HCT116 (cell line): ENCODE measurements around the gene DIPK1B. TPM values are rescaled to one million over a fixed set of nuclear protein-coding genes. Genes with fewer than 3 reads are reported as not detected.

Source experiments
- ATAC-seq: fragments of 200-7000 bp; cut with Tn5 transposase; 2 replicates; pipeline ENCODE4 v1.9.1; 2020; ENCODE audit warnings: mild to moderate bottlenecking, moderate library complexity
- BruUV-seq: library from RNA; stranded (reverse); fragments of 400-500 nt; replicated peaks from 2 replicates; lab custom pipeline; 2021; lab: Mats Ljungman, UMichigan
- CTCF ChIA-PET: fragments of 300-600 bp; sonication (Branson Sonifier 250); formaldehyde crosslinking; loops from one replicate; lab custom pipeline; 2021; ENCODE audit warnings: antibody characterized with exemption; lab: Charles Lee
- POLR2A ChIA-PET: fragments of 300-600, 350-600 bp; sonication (Branson Sonifier 250); formaldehyde crosslinking; loops from one replicate; lab custom pipeline; 2021; ENCODE audit warnings: antibody characterized with exemption; lab: Charles Lee
- RAD21 ChIA-PET, 2 experiments: fragments of 300-600 bp; sonication (Branson Sonifier 250); formaldehyde crosslinking; loops; one replicate each; lab custom pipeline; 2023; ENCODE audit warnings: low total read pairs in 2 of 2; ENCODE audit not compliant: uncharacterized antibody in 2 of 2, unreplicated experiment in 2 of 2, low non-redundant PET in 1 of 2; lab: Charles Lee
- DNase-seq: peaks from one replicate; pipeline ENCODE4 v3.0.0-alpha.2; 2010; ENCODE audit warnings: low read depth, low spot score
- H2AFZ ChIP-seq: fragments of 200-600 bp; shearing (Covaris generic), sonication (generic); 2 replicates; pipeline ENCODE4 v1.6.1; 2017; ENCODE audit warnings: low read depth, mixed run types, mixed read lengths, antibody characterized with exemption, low read length; ENCODE audit not compliant: poor library complexity, severe bottlenecking
- H3K27ac ChIP-seq: 2 replicates; pipeline ENCODE4 v1.5.1; 2012; ENCODE audit warnings: low read depth, low read length
- H3K27me3 ChIP-seq: fragments of 200-600 bp; sonication (generic); 2 replicates; pipeline ENCODE4 v1.6.1; 2016; ENCODE audit warnings: mixed run types, low read length, mixed read lengths; ENCODE audit not compliant: insufficient read depth
- H3K36me3 ChIP-seq, 2 experiments: fragments of 200-500 bp in 1 of 2; fragments of 200-600 bp in 1 of 2; sonication (Bioruptor generic) in 1 of 2; sonication (generic) in 1 of 2; 2 replicates each; pipeline versions ENCODE4 v1.5.1 to v1.6.1; 2014 to 2016; ENCODE audit warnings: low read length in 2 of 2, inconsistent platforms in 1 of 2, mixed read lengths in 1 of 2, mixed run types in 1 of 2; ENCODE audit not compliant: insufficient read depth in 2 of 2, control insufficient read depth in 1 of 2
- H3K4me1 ChIP-seq, 2 experiments: fragments of 200-600 bp in 1 of 2; sonication (generic) in 1 of 2; 2 replicates each; pipeline versions ENCODE4 v1.5.1 to v1.6.1; 2012 to 2017; ENCODE audit warnings: low read length in 2 of 2, inconsistent platforms in 1 of 2, mild to moderate bottlenecking in 1 of 2, mixed read lengths in 1 of 2, mixed run types in 1 of 2, moderate library complexity in 1 of 2; ENCODE audit not compliant: insufficient read depth in 2 of 2, control insufficient read depth in 1 of 2
- H3K4me2 ChIP-seq: fragments of 200-600 bp; sonication (generic); 2 replicates; pipeline ENCODE4 v1.6.1; 2017; ENCODE audit warnings: mixed run types, low read length, mixed read lengths
- H3K4me3 ChIP-seq, 2 experiments: fragments of 200-600 bp in 1 of 2; sonication (generic) in 1 of 2; replicated peaks in 1 of 2; 2 replicates each; pipeline ENCODE4 v1.5.1; 2011 to 2016; ENCODE audit warnings: low read length in 2 of 2, control low read depth in 1 of 2, low read depth in 1 of 2, mild to moderate bottlenecking in 1 of 2, mixed read lengths in 1 of 2, mixed run types in 1 of 2
- H3K79me2 ChIP-seq: fragments of 200-600 bp; sonication (generic); 2 replicates; pipeline ENCODE4 v1.6.1; 2017; ENCODE audit warnings: mild to moderate bottlenecking, mixed run types, low read length, moderate library complexity, mixed read lengths; ENCODE audit not compliant: insufficient read depth
- H3K9ac ChIP-seq: fragments of 200-600 bp; sonication (generic); 2 replicates; pipeline ENCODE4 v1.6.1; 2016; ENCODE audit warnings: low read length, mixed read lengths
- H3K9me2 ChIP-seq: fragments of 200-600 bp; sonication (generic), shearing (Covaris generic); 2 replicates; pipeline ENCODE4 v1.6.1; 2017; ENCODE audit warnings: mixed run types, mild to moderate bottlenecking, moderate library complexity; ENCODE audit not compliant: insufficient read depth
- H3K9me3 ChIP-seq, 2 experiments: fragments of 200-500 bp in 1 of 2; fragments of 200-600 bp in 1 of 2; sonication (Bioruptor generic) in 1 of 2; sonication (generic) in 1 of 2; 2 replicates each; pipeline ENCODE4 v1.6.1; 2014 to 2017; ENCODE audit warnings: low read length in 2 of 2, mixed read lengths in 2 of 2, inconsistent platforms in 1 of 2, low read depth in 1 of 2, mild to moderate bottlenecking in 1 of 2, mixed run types in 1 of 2, moderate library complexity in 1 of 2; ENCODE audit not compliant: control insufficient read depth in 1 of 2, insufficient read depth in 1 of 2
- H4K20me1 ChIP-seq: fragments of 200-600 bp; sonication (generic), shearing (Covaris generic); 2 replicates; pipeline ENCODE4 v1.6.1; 2017; ENCODE audit warnings: mixed run types, mild to moderate bottlenecking, moderate library complexity; ENCODE audit not compliant: insufficient read depth
- CBX3 ChIP-seq: IDR thresholded peaks from 2 replicates; pipeline ENCODE4 v1.6.1; 2012; ENCODE audit warnings: low read depth
- CEBPB ChIP-seq: IDR thresholded peaks from 2 replicates; pipeline ENCODE4 v1.6.1; 2012; ENCODE audit warnings: low read depth
- EGR1 ChIP-seq: IDR thresholded peaks from 2 replicates; pipeline ENCODE4 v1.6.1; 2012; ENCODE audit warnings: low read depth
- ELF1 ChIP-seq: IDR thresholded peaks from 2 replicates; pipeline ENCODE4 v1.6.1; 2012; ENCODE audit warnings: low read depth, borderline replicate concordance
- EZH2 ChIP-seq: fragments of 200-600 bp; sonication (generic); IDR thresholded peaks from 2 replicates; pipeline ENCODE4 v1.6.1; 2017; ENCODE audit warnings: antibody characterized with exemption, mixed run types
- EZH2phosphoT487 ChIP-seq: fragments of 200-600 bp; IDR thresholded peaks from 2 replicates; pipeline ENCODE4 v1.6.1; 2018; ENCODE audit warnings: antibody characterized with exemption, borderline replicate concordance
- FOSL1 ChIP-seq: IDR thresholded peaks from 2 replicates; pipeline ENCODE4 v1.6.1; 2012; ENCODE audit warnings: low read depth
- JUND ChIP-seq: IDR thresholded peaks from 2 replicates; pipeline ENCODE4 v1.6.1; 2012
- POLR2AphosphoS5 ChIP-seq: IDR thresholded peaks from 2 replicates; pipeline ENCODE4 v1.6.1; 2011; ENCODE audit warnings: mild to moderate bottlenecking, low read depth, low read length, moderate library complexity
- RAD21 ChIP-seq: IDR thresholded peaks from 2 replicates; pipeline ENCODE4 v1.6.1; 2012; ENCODE audit warnings: low read depth, mild to moderate bottlenecking
- SIN3A ChIP-seq: IDR thresholded peaks from 2 replicates; pipeline ENCODE4 v1.6.1; 2012; ENCODE audit warnings: low read depth
- SP1 ChIP-seq: IDR thresholded peaks from 2 replicates; pipeline ENCODE4 v1.6.1; 2012; ENCODE audit warnings: low read depth
- SRF ChIP-seq: IDR thresholded peaks from 2 replicates; pipeline ENCODE4 v1.6.1; 2012; ENCODE audit warnings: low read depth
- TCF7L2 ChIP-seq: IDR thresholded peaks from 2 replicates; pipeline ENCODE4 v1.7.0; 2011; ENCODE audit warnings: borderline replicate concordance, inconsistent platforms; ENCODE audit not compliant: insufficient read depth, insufficient read length; ENCODE audit errors: extremely low read depth
- ZFX ChIP-seq: fragments of 450-650 bp; IDR thresholded peaks from 2 replicates; pipeline ENCODE4 v1.6.1; 2017
- intact Hi-C: fragments of 100-400 bp; cut with micrococcal nuclease; formaldehyde crosslinking; loops from 2 replicates; pipeline ENCODE4 v1.10.0; 2022
- total RNA-seq: library from RNA; stranded (reverse); gene quantifications from one replicate; pipeline ENCODE4 v1.2.1, GENCODE V29; 2021; ENCODE audit not compliant: unreplicated experiment
- TF ChIP-seq, protein P1 (sequence below): IDR thresholded peaks from 2 replicates; pipeline ENCODE4 v1.6.1; 2012
- TF ChIP-seq, protein P2 (sequence below): IDR thresholded peaks from 2 replicates; pipeline ENCODE4 v1.6.1; 2012
- TF ChIP-seq, protein P3 (sequence below): IDR thresholded peaks from 2 replicates; pipeline ENCODE4 v1.6.1; 2011; ENCODE audit warnings: mild to moderate bottlenecking, low read length, moderate library complexity; ENCODE audit not compliant: insufficient replicate concordance; ENCODE audit errors: extremely low read depth

The DIPK1B gene
- total RNA-seq, 1 experiment from 2014 or later: 15.6 TPM

DNA sequence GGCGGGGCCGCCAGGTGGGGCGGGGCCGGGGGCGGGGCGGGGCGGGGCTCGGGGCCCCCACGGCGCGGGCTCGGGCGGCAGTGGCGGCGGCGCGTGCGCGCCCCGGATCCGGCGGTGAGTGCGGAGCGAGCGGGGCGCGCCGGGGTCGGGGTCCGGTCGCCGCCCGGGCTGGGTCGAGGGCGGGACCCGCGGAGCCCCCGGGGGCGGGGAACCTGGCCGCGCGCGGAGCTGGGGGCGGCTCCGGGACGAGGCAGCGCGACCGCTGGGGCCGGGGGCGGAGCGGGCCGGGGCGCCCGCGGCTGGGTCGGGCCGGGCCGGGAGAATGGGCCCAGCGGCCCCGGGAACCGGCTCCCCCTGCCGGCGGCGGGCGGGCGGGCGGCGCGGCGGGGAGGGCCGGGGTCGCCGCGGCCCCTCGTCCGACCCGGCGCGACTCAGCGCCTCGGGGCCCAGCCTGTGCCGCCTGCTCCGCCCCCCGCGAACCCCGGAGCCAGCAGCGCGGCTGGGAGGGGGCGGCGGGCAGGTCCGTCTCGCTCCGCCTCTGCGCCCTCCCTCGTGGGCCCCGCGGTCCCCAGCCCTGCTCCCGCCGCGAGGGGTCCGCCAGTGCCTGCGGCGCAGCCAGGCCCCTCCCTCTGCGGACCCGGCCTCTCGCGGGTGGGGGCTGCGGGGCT, 46.5 kb upstream of the DIPK1B start:
- ATAC-seq (peak; percentile 67), DNase-seq (no peak)
- H3K27ac ChIP-seq: peak overlapping the region; percentile 59; the same call in 1 of the 2 replicates
- peak overlapping the region; percentile 80 for H3K4me2 ChIP-seq
- H3K27me3 ChIP-seq: no peaks in the 10 kb centered on the region
- H3K36me3 ChIP-seq: no peaks in the 10 kb centered on the region
- TF ChIP-seq RAD21 (no peak), POLR2AphosphoS5 (peak; percentile 31; the same call in 1 of the 2 replicates), CBX3 (no peak), EGR1 (no peak), ZFX (no peak)
- H3K79me2 ChIP-seq: no peaks in the 10 kb centered on the region
- POLR2A ChIA-PET: no interaction called here
- CTCF ChIA-PET: no interaction called here
- H4K20me1 ChIP-seq: no peaks in the 10 kb centered on the region
- no peaks in the 10 kb centered on the region for H3K9me2 ChIP-seq
- RAD21 ChIA-PET: no interaction called here
- no TSS peak for BruUV-seq
- H3K4me1 ChIP-seq: peaks cover 0 to 25% of the 10 kb centered on the region in 2 experiments; a peak in 2 of 4 replicates
- peak overlapping the region; percentile 40 to 57 for H3K4me3 ChIP-seq
- no peak overlapping the region for H2AFZ ChIP-seq
- intact Hi-C loops: no loop called here
- peak overlapping the region; percentile 61 for H3K9ac ChIP-seq
- H3K9me3 ChIP-seq: no peaks in the 10 kb centered on the region

DNA sequence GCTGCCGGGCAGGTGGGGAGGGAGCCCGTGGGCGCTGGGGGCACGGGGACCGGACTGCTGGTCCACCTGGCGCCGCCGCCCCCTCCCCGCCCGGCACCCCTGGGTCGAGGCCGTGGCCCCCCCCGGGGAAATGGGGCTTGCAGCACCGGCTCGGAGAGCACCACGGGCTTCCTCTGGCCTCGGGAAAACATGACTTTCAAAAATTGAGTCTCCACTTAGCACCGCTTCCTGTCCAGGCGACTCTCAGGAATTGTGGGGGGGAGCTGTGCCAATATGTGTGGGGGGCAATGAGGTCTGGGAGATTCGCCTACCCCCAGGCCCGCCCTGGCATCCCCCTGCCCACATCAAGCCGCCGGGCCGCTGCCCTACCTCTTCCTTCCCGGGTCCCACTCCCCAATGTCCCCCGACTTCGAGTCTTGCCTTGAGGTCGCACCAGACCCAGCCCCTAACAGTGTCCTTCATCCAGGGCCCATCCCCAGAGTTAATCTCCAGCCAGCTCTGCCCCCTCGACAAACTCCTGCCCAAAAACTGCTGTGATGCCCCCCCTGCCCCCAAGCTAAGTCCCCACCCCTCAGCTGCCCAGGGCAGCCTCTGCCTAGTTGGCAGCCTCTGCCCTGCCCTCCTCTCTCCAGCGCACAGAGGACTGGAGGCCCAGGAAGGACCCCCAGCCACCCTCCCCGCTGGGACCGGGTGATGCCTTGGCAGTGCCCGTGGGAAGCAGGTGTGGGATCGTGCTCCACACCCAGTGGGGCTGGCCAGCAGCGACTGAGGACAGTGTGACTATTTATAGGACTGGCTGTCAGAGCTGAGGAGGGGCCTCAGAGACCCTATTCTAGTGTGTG, 45.8 kb upstream of the DIPK1B start:
- RAD21 ChIA-PET: no interaction called here
- BruUV-seq: TSS peak; percentile 55
- no peaks in the 10 kb centered on the region for H3K9me3 ChIP-seq
- peaks cover 0 to 25% of the 10 kb centered on the region in 2 experiments; a peak in 2 of 4 replicates for H3K4me1 ChIP-seq
- H4K20me1 ChIP-seq: no peaks in the 10 kb centered on the region
- CTCF ChIA-PET: no interaction called here
- H3K9me2 ChIP-seq: no peaks in the 10 kb centered on the region
- H2AFZ ChIP-seq: no peak overlapping the region
- intact Hi-C loops: no loop called here
- H3K27me3 ChIP-seq: no peaks in the 10 kb centered on the region
- ATAC-seq: no peak; the same call in 1 of the 2 replicates
- peak overlapping the region; percentile 80 for H3K4me2 ChIP-seq
- POLR2A ChIA-PET: no interaction called here
- H3K9ac ChIP-seq: peak overlapping the region; percentile 61
- H3K27ac ChIP-seq: peak overlapping the region; percentile 59; the same call in 1 of the 2 replicates
- H3K79me2 ChIP-seq: no peaks in the 10 kb centered on the region
- no peak for DNase-seq
- H3K36me3 ChIP-seq: no peaks in the 10 kb centered on the region
- peak overlapping the region; percentile 40 to 57 for H3K4me3 ChIP-seq
- TF ChIP-seq FOSL1: no peak
- TF ChIP-seq SRF: no peak
- TF ChIP-seq, protein P1, sequence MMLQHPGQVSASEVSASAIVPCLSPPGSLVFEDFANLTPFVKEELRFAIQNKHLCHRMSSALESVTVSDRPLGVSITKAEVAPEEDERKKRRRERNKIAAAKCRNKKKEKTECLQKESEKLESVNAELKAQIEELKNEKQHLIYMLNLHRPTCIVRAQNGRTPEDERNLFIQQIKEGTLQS: no peak
- TF ChIP-seq, protein P2, sequence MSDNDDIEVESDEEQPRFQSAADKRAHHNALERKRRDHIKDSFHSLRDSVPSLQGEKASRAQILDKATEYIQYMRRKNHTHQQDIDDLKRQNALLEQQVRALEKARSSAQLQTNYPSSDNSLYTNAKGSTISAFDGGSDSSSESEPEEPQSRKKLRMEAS: no peak
- TF ChIP-seq SP1: no peak
- TF ChIP-seq, protein P3, sequence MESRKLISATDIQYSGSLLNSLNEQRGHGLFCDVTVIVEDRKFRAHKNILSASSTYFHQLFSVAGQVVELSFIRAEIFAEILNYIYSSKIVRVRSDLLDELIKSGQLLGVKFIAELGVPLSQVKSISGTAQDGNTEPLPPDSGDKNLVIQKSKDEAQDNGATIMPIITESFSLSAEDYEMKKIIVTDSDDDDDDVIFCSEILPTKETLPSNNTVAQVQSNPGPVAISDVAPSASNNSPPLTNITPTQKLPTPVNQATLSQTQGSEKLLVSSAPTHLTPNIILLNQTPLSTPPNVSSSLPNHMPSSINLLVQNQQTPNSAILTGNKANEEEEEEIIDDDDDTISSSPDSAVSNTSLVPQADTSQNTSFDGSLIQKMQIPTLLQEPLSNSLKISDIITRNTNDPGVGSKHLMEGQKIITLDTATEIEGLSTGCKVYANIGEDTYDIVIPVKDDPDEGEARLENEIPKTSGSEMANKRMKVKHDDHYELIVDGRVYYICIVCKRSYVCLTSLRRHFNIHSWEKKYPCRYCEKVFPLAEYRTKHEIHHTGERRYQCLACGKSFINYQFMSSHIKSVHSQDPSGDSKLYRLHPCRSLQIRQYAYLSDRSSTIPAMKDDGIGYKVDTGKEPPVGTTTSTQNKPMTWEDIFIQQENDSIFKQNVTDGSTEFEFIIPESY: no peak
- no peak for TF ChIP-seq EZH2phosphoT487
- no peak for TF ChIP-seq CBX3
- TF ChIP-seq EZH2: no peak
- TF ChIP-seq POLR2AphosphoS5: no peak
- TF ChIP-seq RAD21: no peak
- no peak for TF ChIP-seq TCF7L2
- TF ChIP-seq JUND: no peak
- no peak for TF ChIP-seq ELF1
- no peak for TF ChIP-seq CEBPB
- no peak for TF ChIP-seq SIN3A
